PC-3 (cell line): Measurements from ENCODE around the gene ZBTB7C. TPM values are rescaled to one million over a fixed set of nuclear protein-coding genes. Genes with fewer than 3 reads are reported as not detected.

ENCODE experiments used
- ATAC-seq: fragments of 200-7000 bp; cut with Tn5 transposase; 2 replicates; pipeline ENCODE4 v1.9.1; 2020; ENCODE audit warnings: mild to moderate bottlenecking, moderate library complexity
- BruUV-seq: library from RNA; stranded (reverse); fragments of 400-500 nt; replicated peaks from 2 replicates; lab custom pipeline; 2021; lab: Mats Ljungman, UMichigan
- CTCF ChIA-PET: fragments of 300-600 bp; sonication (Branson Sonifier 250); formaldehyde crosslinking; loops from one replicate; lab custom pipeline; 2022; ENCODE audit warnings: antibody characterized with exemption; lab: Charles Lee
- POLR2A ChIA-PET: fragments of 300-600 bp; sonication (Branson Sonifier 250); formaldehyde crosslinking; loops from one replicate; lab custom pipeline; 2022; ENCODE audit warnings: antibody characterized with exemption; ENCODE audit not compliant: unreplicated experiment; lab: Charles Lee
- DNase-seq: peaks from one replicate; pipeline ENCODE4 v3.0.0-alpha.2; 2015
- H2AFZ ChIP-seq: fragments of 300-600 bp; sonication (generic); 2 replicates; pipeline ENCODE4 v1.6.0; 2016; ENCODE audit warnings: antibody characterized with exemption, low read length
- H3F3A ChIP-seq: fragments of 300-600 bp; sonication (generic); one replicate; pipeline ENCODE4 v1.6.0; 2017; ENCODE audit warnings: antibody characterized with exemption, low read length, control low read depth, mild to moderate bottlenecking; ENCODE audit not compliant: unreplicated experiment
- H3K27ac ChIP-seq: fragments of 300-600 bp; sonication (generic); 2 replicates; pipeline ENCODE4 v1.5.1; 2016; ENCODE audit warnings: mild to moderate bottlenecking, low read length
- H3K27me3 ChIP-seq: fragments of 300-600 bp; sonication (generic); 2 replicates; pipeline ENCODE4 v1.6.1; 2016; ENCODE audit warnings: low read length, mixed read lengths
- H3K36me3 ChIP-seq: fragments of 300-600 bp; sonication (generic); 2 replicates; pipeline ENCODE4 v1.6.1; 2016; ENCODE audit warnings: low read depth, mixed run types, low read length, mixed read lengths
- H3K4me1 ChIP-seq: fragments of 300-600 bp; sonication (generic); 2 replicates; pipeline ENCODE4 v1.5.1; 2016; ENCODE audit warnings: low read length; ENCODE audit not compliant: insufficient read depth
- H3K4me2 ChIP-seq: fragments of 300-600 bp; sonication (generic); 2 replicates; pipeline ENCODE4 v1.6.0; 2016; ENCODE audit warnings: low read length
- H3K4me3 ChIP-seq: fragments of 300-600 bp; sonication (generic); 2 replicates; pipeline ENCODE4 v1.5.1; 2016; ENCODE audit warnings: mild to moderate bottlenecking, low read length, mixed read lengths
- H3K79me2 ChIP-seq: fragments of 300-600 bp; sonication (generic); 2 replicates; pipeline ENCODE4 v1.6.1; 2017; ENCODE audit warnings: low read length, mixed read lengths
- H3K9ac ChIP-seq: fragments of 300-600 bp; sonication (generic); 2 replicates; pipeline ENCODE4 v1.6.0; 2016; ENCODE audit warnings: mild to moderate bottlenecking, low read length
- H3K9me2 ChIP-seq: fragments of 300-600 bp; sonication (generic); replicated peaks from 2 replicates; pipeline ENCODE4 v1.6.1; 2016; ENCODE audit warnings: mixed run types, low read length, mixed read lengths
- H3K9me3 ChIP-seq: fragments of 300-600 bp; sonication (generic); 2 replicates; pipeline ENCODE4 v1.6.1; 2016; ENCODE audit warnings: low read length, mixed read lengths
- H4K20me1 ChIP-seq: fragments of 300-600 bp; sonication (generic); 2 replicates; pipeline ENCODE4 v1.6.1; 2016; ENCODE audit warnings: low read length, mixed read lengths
- EZH2 ChIP-seq: fragments of 300-600 bp; sonication (generic); IDR thresholded peaks from one replicate; pipeline ENCODE4 v1.6.1; 2017; ENCODE audit warnings: antibody characterized with exemption, mild to moderate bottlenecking, low read length; ENCODE audit not compliant: unreplicated experiment
- EZH2phosphoT487 ChIP-seq: fragments of 300-600 bp; sonication (generic); IDR thresholded peaks from 2 replicates; pipeline ENCODE4 v1.6.1; 2018; ENCODE audit warnings: mild to moderate bottlenecking, antibody characterized with exemption, low read length, borderline replicate concordance
- intact Hi-C: fragments of 100-400 bp; cut with micrococcal nuclease; formaldehyde crosslinking; loops from 2 replicates; pipeline ENCODE4 v1.9.0; 2023
- total RNA-seq: library from RNA; depleted of rRNA; stranded (reverse); fragments of >200 nt; gene quantifications from 2 replicates; pipeline ENCODE4 v1.2.3, GENCODE V29; 2014
- TF ChIP-seq, protein P1 (sequence below): fragments of 300-600 bp; sonication (generic); conservative IDR thresholded peaks from 2 replicates; pipeline ENCODE4 v1.5.1; 2017; ENCODE audit warnings: antibody characterized with exemption, low read depth, mild to moderate bottlenecking, low read length

The ZBTB7C gene
- total RNA-seq, 1 experiment from 2014 or later: 1.3 TPM

DNA sequence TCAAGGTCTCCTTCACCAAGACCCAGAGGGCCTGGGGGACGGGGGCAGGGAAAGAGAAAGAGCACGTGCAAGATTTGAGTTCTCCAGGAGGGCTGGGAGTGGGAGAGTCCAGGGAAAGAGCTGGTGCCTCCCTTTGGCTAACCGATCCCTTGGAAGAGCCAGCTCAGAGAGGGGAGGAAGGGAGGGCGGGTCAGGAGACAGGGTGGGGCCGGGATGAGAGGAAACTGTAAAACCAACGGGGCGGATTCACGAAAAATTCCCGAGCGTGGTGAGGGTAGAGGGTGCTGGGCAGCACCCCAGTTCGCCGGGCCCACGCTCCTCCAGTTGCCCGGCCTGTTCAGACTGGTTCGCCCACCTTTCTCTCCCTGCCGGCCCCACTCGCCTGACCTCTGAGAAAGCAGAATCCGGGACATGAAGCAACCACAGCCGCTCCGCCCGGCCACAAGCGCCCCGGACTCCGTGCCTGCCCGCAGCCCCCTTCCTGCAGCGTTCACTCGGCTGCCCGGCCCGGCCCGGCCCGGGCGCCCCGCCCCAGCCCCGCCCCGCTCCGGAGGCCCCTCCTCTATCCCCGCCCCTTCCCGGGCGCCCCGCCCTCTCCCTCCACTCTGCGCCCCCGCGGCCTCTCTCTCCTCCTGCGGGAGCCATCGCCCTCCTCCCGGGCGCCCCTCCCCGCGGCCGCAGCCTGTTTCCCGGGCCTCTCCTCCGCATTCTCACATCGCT lies 247.8 kb downstream of the ZBTB7C start:
- ATAC-seq: peak; percentile 87
- TSS peak; percentile 68 for BruUV-seq

DNA sequence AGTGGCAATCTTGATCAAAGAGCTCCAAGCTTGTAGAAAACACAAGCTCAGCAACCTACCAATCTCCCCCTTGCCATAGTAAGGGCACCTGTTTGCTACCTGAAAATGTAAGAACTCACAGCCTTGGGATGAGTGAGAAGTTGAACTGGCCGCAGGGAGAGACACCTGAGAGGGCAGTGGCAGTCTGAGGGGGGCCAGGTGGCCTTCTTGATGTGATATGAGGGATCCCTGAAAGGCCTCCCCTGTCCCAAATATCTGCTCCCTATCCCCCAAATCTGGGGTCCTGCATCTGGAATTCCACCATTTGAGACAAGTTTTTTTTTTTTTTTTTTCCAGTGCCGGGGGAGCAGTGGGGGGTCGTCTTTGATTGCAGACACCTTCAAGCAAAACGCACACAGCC lies 248.6 kb downstream of the ZBTB7C start:
- no peaks in the 10 kb centered on the region for H3K36me3 ChIP-seq
- H3K4me3 ChIP-seq: peak overlapping the region; percentile 18; the same call in 1 of the 2 replicates
- peak overlapping the region; percentile 71 for H3K27ac ChIP-seq
- H2AFZ ChIP-seq: no peak overlapping the region
- H3K79me2 ChIP-seq: no peaks in the 10 kb centered on the region
- no peaks in the 10 kb centered on the region for H4K20me1 ChIP-seq
- ChIA-PET CTCF (interaction anchor here (0.7 kb wide), 1 partner anchor 123 kb away, joined by 10 read pairs; no protein-coding TSS in a partner anchor), POLR2A (interaction anchor here (0.6 kb wide), 1 partner anchor 350 kb away, joined by 21 read pairs; no protein-coding TSS in a partner anchor)
- H3K9me3 ChIP-seq: no peaks in the 10 kb centered on the region
- no TSS peak for BruUV-seq
- no peaks in the 10 kb centered on the region for H3K27me3 ChIP-seq
- H3K9ac ChIP-seq: peak overlapping the region; percentile 63
- TF ChIP-seq EZH2phosphoT487 (no peak), EZH2 (no peak)
- TF ChIP-seq, protein P1, sequence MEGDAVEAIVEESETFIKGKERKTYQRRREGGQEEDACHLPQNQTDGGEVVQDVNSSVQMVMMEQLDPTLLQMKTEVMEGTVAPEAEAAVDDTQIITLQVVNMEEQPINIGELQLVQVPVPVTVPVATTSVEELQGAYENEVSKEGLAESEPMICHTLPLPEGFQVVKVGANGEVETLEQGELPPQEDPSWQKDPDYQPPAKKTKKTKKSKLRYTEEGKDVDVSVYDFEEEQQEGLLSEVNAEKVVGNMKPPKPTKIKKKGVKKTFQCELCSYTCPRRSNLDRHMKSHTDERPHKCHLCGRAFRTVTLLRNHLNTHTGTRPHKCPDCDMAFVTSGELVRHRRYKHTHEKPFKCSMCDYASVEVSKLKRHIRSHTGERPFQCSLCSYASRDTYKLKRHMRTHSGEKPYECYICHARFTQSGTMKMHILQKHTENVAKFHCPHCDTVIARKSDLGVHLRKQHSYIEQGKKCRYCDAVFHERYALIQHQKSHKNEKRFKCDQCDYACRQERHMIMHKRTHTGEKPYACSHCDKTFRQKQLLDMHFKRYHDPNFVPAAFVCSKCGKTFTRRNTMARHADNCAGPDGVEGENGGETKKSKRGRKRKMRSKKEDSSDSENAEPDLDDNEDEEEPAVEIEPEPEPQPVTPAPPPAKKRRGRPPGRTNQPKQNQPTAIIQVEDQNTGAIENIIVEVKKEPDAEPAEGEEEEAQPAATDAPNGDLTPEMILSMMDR: no peak
- intact Hi-C loops: loop anchor here (1.0 kb wide), 1 partner anchor 23 kb away; no protein-coding TSS in a partner anchor
- peak overlapping the region; percentile 73 for H3K4me2 ChIP-seq
- peaks cover 7% of the 10 kb centered on the region for H3K4me1 ChIP-seq
- H3F3A ChIP-seq: no peaks in the 10 kb centered on the region
- no peaks in the 10 kb centered on the region for H3K9me2 ChIP-seq
- ATAC-seq: no peak
- no peak for DNase-seq

More for the DNA sequence above, 247.8 kb downstream of the ZBTB7C start:
- Histone ChIP-seq H2AFZ (0 out of 2 replicates have a peak overlapping the region, but pooled peaks have one; percentile 48), H4K20me1 (no peaks in the 10 kb centered on the region), H3K4me1 (no peaks in the 10 kb centered on the region), H3K9me3 (no peaks in the 10 kb centered on the region), H3K9me2 (no peaks in the 10 kb centered on the region), H3K9ac (peak overlapping the region; percentile 63), H3F3A (no peaks in the 10 kb centered on the region), H3K27ac (peak overlapping the region; percentile 71), H3K4me3 (peak overlapping the region; percentile 61), H3K27me3 (no peaks in the 10 kb centered on the region), H3K79me2 (no peaks in the 10 kb centered on the region), H3K36me3 (no peaks in the 10 kb centered on the region), H3K4me2 (peak overlapping the region; percentile 73)
- peak; percentile 62 for DNase-seq
- ChIA-PET POLR2A (interaction anchor here (0.6 kb wide), 1 partner anchor 350 kb away, joined by 21 read pairs; no protein-coding TSS in a partner anchor), CTCF (interaction anchor here (0.6 to 0.7 kb wide), 2 partner anchors 122 to 230 kb away, joined by 3 to 10 read pairs; no protein-coding TSS in a partner anchor)
- no peak for TF ChIP-seq EZH2phosphoT487
- no peak for TF ChIP-seq EZH2
- TF ChIP-seq, protein P1: no peak
- intact Hi-C loops: loop anchor here (1.0 kb wide), 1 partner anchor 24 kb away; no protein-coding TSS in a partner anchor

DNA sequence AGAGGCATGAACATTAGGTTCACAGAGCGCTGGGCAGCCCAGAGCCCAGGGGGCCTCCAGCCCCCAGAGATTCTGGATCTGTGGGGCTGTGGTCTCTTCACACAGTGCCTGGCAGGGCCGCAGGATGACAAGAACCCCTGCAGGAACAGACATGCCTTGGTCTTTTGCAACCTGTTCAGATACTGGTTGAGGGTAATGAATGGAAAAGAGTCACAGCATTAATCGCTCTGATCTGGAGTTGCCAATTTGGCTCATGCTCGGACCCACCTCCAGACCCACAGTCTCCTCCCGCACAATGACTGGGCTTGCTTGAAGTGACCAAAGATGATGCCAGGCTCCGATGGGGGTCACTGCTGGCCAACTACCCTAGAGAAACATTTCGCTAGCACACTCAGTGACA lies 249.4 kb downstream of the ZBTB7C start:
- POLR2A ChIA-PET: no interaction called here
- no peak for ATAC-seq
- no TSS peak for BruUV-seq
- TF ChIP-seq EZH2: no peak
- TF ChIP-seq EZH2phosphoT487: no peak
- TF ChIP-seq, protein P1: no peak
- H3K9me3 ChIP-seq: no peaks in the 10 kb centered on the region
- peaks cover 9% of the 10 kb centered on the region for H3K4me1 ChIP-seq
- CTCF ChIA-PET: no interaction called here
- intact Hi-C loops: no loop called here
- no peak overlapping the region for H3K4me2 ChIP-seq
- H3F3A ChIP-seq: no peaks in the 10 kb centered on the region
- no peaks in the 10 kb centered on the region for H3K36me3 ChIP-seq
- H4K20me1 ChIP-seq: no peaks in the 10 kb centered on the region
- H2AFZ ChIP-seq: no peak overlapping the region
- no peaks in the 10 kb centered on the region for H3K79me2 ChIP-seq
- H3K27ac ChIP-seq: no peak overlapping the region
- no peak overlapping the region for H3K4me3 ChIP-seq
- no peak for DNase-seq
- H3K9ac ChIP-seq: no peak overlapping the region
- H3K9me2 ChIP-seq: no peaks in the 10 kb centered on the region
- H3K27me3 ChIP-seq: no peaks in the 10 kb centered on the region
